Spleen (tissue), 11 donors: ENCODE data around the gene RUSC1. TPM values are rescaled to one million over a fixed set of nuclear protein-coding genes. Genes with fewer than 3 reads are reported as not detected.

Experiments
- DNase-seq: peaks from one replicate; pipeline ENCODE4 v3.0.0-alpha.2; 2020
- H3K27ac ChIP-seq, 8 donors: fragments of 200-600 bp; sonication (generic) in 7 of 8; 1 replicate in 4 of 8; 2 replicates in 4 of 8; pipeline versions ENCODE4 v1.5.0 to v1.8.0; 2016 to 2021; ENCODE audit warnings: inconsistent platforms in 4 of 8, mild to moderate bottlenecking in 4 of 8, moderate library complexity in 1 of 8
- H3K27me3 ChIP-seq, 7 donors: fragments of 200-600 bp; sonication (generic) in 6 of 7; replicated peaks in 1 of 7; 1 replicate in 4 of 7; 2 replicates in 3 of 7; pipeline versions ENCODE4 v1.5.0 to v1.8.0; 2016 to 2021; ENCODE audit warnings: inconsistent platforms in 3 of 7, mild to moderate bottlenecking in 1 of 7
- H3K36me3 ChIP-seq, 6 donors: fragments of 200-600 bp; sonication (generic) in 5 of 6; 1 replicate in 4 of 6; 2 replicates in 2 of 6; pipeline versions ENCODE4 v1.5.0 to v1.8.0; 2016 to 2021; ENCODE audit warnings: inconsistent platforms in 2 of 6
- H3K4me1 ChIP-seq, 6 donors: fragments of 200-600 bp; sonication (generic) in 5 of 6; 1 replicate in 3 of 6; 2 replicates in 3 of 6; pipeline versions ENCODE4 v1.5.0 to v1.8.0; 2016 to 2021; ENCODE audit warnings: inconsistent platforms in 3 of 6
- H3K4me3 ChIP-seq, 8 donors: fragments of 200-600 bp; sonication (generic) in 7 of 8; 1 replicate in 4 of 8; 2 replicates in 4 of 8; pipeline versions ENCODE4 v1.5.0 to v1.8.0; 2016 to 2021; ENCODE audit warnings: inconsistent platforms in 4 of 8, mild to moderate bottlenecking in 4 of 8, moderate library complexity in 2 of 8
- H3K9me3 ChIP-seq, 8 donors: fragments of 200-600 bp; sonication (generic) in 7 of 8; 1 replicate in 4 of 8; 2 replicates in 4 of 8; pipeline versions ENCODE4 v1.5.0 to v1.8.0; 2016 to 2021; ENCODE audit warnings: inconsistent platforms in 4 of 8
- CTCF ChIP-seq, 11 experiments: fragments of 200-600 bp in 7 of 11; fragments of 450-650 bp in 4 of 11; sonication (generic) in 4 of 11; IDR thresholded peaks in 8 of 11; conservative IDR thresholded peaks in 3 of 11; 1 replicate in 7 of 11; 2 replicates in 4 of 11; pipeline versions ENCODE4 v1.4.0 to v1.8.0; 2016 to 2021; ENCODE audit warnings: antibody characterized with exemption in 11 of 11, inconsistent platforms in 4 of 11, mild to moderate bottlenecking in 1 of 11
- POLR2A ChIP-seq, 3 donors: fragments of 450-650 bp; IDR thresholded peaks; one replicate each; pipeline ENCODE4 v1.5.1; 2017; ENCODE audit warnings: antibody characterized with exemption in 3 of 3, mild to moderate bottlenecking in 1 of 3
- POLR2AphosphoS5 ChIP-seq, 3 donors: sonication (generic); formaldehyde crosslinking; IDR thresholded peaks; one replicate each; pipeline ENCODE4 v1.5.1; 2017; ENCODE audit warnings: antibody characterized with exemption in 3 of 3
- WGBS, 5 donors: extraction: QIAGEN DNeasy Blood & Tissue Kit in 3 of 5; methylation state at CpG; one replicate each; pipeline versions ENCODE4 v1.1.5 to v1.1.7; 2013 to 2018; 5-methylcytosine and 5-hydroxymethylcytosine counted together
- intact Hi-C: fragments of 100-400 bp; cut with DNase I; formaldehyde crosslinking; loops from one replicate; pipeline ENCODE4 v1.15.0; 2023; ENCODE audit warnings: low total_unique reads
- polyA plus RNA-seq, 3 donors: library from polyadenylated mRNA; stranded (reverse); fragments of 200-250 nt; gene quantifications; one replicate each; pipeline ENCODE4 v1.2.1, GENCODE V29; 2013
- total RNA-seq, 7 donors: library from RNA; depleted of rRNA in 3 of 7; stranded (reverse); fragments of >200 nt in 3 of 7; fragmentation: NEBNext Ultra II Directional in 4 of 7; extraction: Animal tissue kit (Norgen Biotek cat#: 25700) in 4 of 7; gene quantifications; one replicate each; pipeline versions ENCODE4 v1.1.0 to v1.2.1, GENCODE V29; 2016 to 2021
- donor health status: healthy with polysubstance abuse.
- donor health status: DM: no; HTN: no; CAD: no; lungs with moderate emphysema.
- donor health status: DM: no; HTN: no; CAD: no.
- donor health status: Bipolar disorder and iron deficiency.
- donor health status: healthy.
- donor health status: DM: no; HTN: no; CAD: no.
- donor health status: DM: yes; HTN: yes; CAD: no.

The RUSC1 gene
- total and polyA plus RNA-seq, 10 donors: 8.5 to 21.1 (median 17.5) TPM

- H3K36me3 ChIP-seq: no peaks in the 10 kb centered on the region
- H3K4me1 ChIP-seq: peaks cover 0 to 12% (median 3%) of the 10 kb centered on the region in 6 donors
- H3K4me3 ChIP-seq: no peak overlapping the region
- no peak for TF ChIP-seq POLR2A (IDR thresholded peaks at IDR 0.05)
- TF ChIP-seq CTCF (IDR thresholded peaks at IDR 0.05 in 8 of 11, conservative IDR thresholded peaks at IDR 0.05 in 3 of 11): no peak
- no peak for TF ChIP-seq POLR2AphosphoS5 (IDR thresholded peaks at IDR 0.05)
- 82 to 90% (median 87%) methylated on average over 17 of the region's 17 CpGs for WGBS, 5 donors
- DNase-seq: peak; percentile 68
- peaks cover 0 to 44% (median 21%) of the 10 kb centered on the region in 7 donors for H3K27me3 ChIP-seq
- H3K27ac ChIP-seq: no peak overlapping the region
- intact Hi-C loops: no loop called here
- no peaks in the 10 kb centered on the region for H3K9me3 ChIP-seq
Observed at GRCh38 chr1:155293086-155293749, 27.5 kb upstream of the RUSC1 start.

GRCh38 chr1:155294520-155295182, 26.0 kb upstream of the RUSC1 start:
- intact Hi-C loops: no loop called here
- Histone ChIP-seq H3K9me3 (no peaks in the 10 kb centered on the region), H3K4me3 (peak overlapping the region in 3 of 8 donors; percentile 5 to 26 (median 14)), H3K36me3 (no peaks in the 10 kb centered on the region), H3K27me3 (peaks cover 0 to 44% (median 21%) of the 10 kb centered on the region in 7 donors), H3K27ac (no peak overlapping the region), H3K4me1 (peaks cover 0 to 12% (median 3%) of the 10 kb centered on the region in 6 donors)
- DNase-seq: peak; percentile 68
- 26 to 44% (median 38%) methylated on average over 29 to 46 of the region's 46 CpGs for WGBS, 5 donors
- no peak for TF ChIP-seq POLR2A (IDR thresholded peaks at IDR 0.05)
- TF ChIP-seq CTCF (IDR thresholded peaks at IDR 0.05 in 8 of 11, conservative IDR thresholded peaks at IDR 0.05 in 3 of 11): no peak
- TF ChIP-seq POLR2AphosphoS5 (IDR thresholded peaks at IDR 0.05): no peak

GRCh38 chr1:155295183-155295941, 25.3 kb upstream of the RUSC1 start:
- TF ChIP-seq POLR2AphosphoS5 (IDR thresholded peaks at IDR 0.05): no peak
- TF ChIP-seq CTCF (IDR thresholded peaks at IDR 0.05 in 8 of 11, conservative IDR thresholded peaks at IDR 0.05 in 3 of 11): no peak
- no peak for TF ChIP-seq POLR2A (IDR thresholded peaks at IDR 0.05)
- DNase-seq: peak; percentile 56
- H3K27me3 ChIP-seq: peaks cover 0 to 44% (median 21%) of the 10 kb centered on the region in 7 donors
- intact Hi-C loops: no loop called here
- no peak overlapping the region for H3K27ac ChIP-seq
- H3K4me1 ChIP-seq: peaks cover 0 to 12% (median 3%) of the 10 kb centered on the region in 6 donors
- no peaks in the 10 kb centered on the region for H3K36me3 ChIP-seq
- H3K9me3 ChIP-seq: no peaks in the 10 kb centered on the region
- H3K4me3 ChIP-seq: peak overlapping the region in 3 of 8 donors; percentile 5 to 26 (median 14)
- 18 to 25% (median 22%) methylated on average over 27 to 47 of the region's 47 CpGs for WGBS, 5 donors

- intact Hi-C loops: no loop called here
- Histone ChIP-seq H3K36me3 (no peaks in the 10 kb centered on the region), H3K27ac (no peak overlapping the region), H3K27me3 (peaks cover 0 to 44% (median 21%) of the 10 kb centered on the region in 7 donors), H3K9me3 (no peaks in the 10 kb centered on the region), H3K4me1 (peaks cover 0 to 12% (median 3%) of the 10 kb centered on the region in 6 donors), H3K4me3 (no peak overlapping the region)
- no peak for DNase-seq
- WGBS, 5 donors: 84 to 96% (median 92%) methylated on average over 7 of the region's 7 CpGs
- TF ChIP-seq CTCF (IDR thresholded peaks at IDR 0.05 in 8 of 11, conservative IDR thresholded peaks at IDR 0.05 in 3 of 11) (no peak), POLR2AphosphoS5 (IDR thresholded peaks at IDR 0.05) (no peak), POLR2A (IDR thresholded peaks at IDR 0.05) (no peak)
Observed at GRCh38 chr1:155295942-155296267, 24.8 kb upstream of the RUSC1 start.
